IMR-90 (cell line): Measurements from ENCODE around the gene CA12.
A peak's percentile ranks its signal among the peaks of the same experiment; 100 is the strongest.

Experiments used
- BHLHE40 ChIP-seq: fragments of 150-350 bp; IDR thresholded peaks from 2 replicates; pipeline ENCODE4 v1.6.1; 2016; ENCODE audit warnings: mild to moderate bottlenecking, low read depth, low read length
- CEBPB ChIP-seq: IDR thresholded peaks from 2 replicates; pipeline ENCODE4 v1.6.1; 2012; ENCODE audit warnings: low read depth, low read length, improper control_type of control experiment
- FOS ChIP-seq: fragments of 150-350 bp; IDR thresholded peaks from 2 replicates; pipeline ENCODE4 v1.6.1; 2016; ENCODE audit warnings: low read depth, low read length
- MAFK ChIP-seq: IDR thresholded peaks from 2 replicates; pipeline ENCODE4 v1.6.1; 2012; ENCODE audit warnings: low read depth, low read length, improper control_type of control experiment
- MAZ ChIP-seq: IDR thresholded peaks from 2 replicates; pipeline ENCODE4 v1.6.1; 2012; ENCODE audit warnings: low read depth, mild to moderate bottlenecking, low read length, improper control_type of control experiment, moderate library complexity, borderline replicate concordance
- NFE2L2 ChIP-seq: fragments of 150-350 bp; IDR thresholded peaks from 2 replicates; pipeline ENCODE4 v1.6.1; 2016; ENCODE audit warnings: low read depth, mild to moderate bottlenecking, low read length
- POLR2A ChIP-seq: IDR thresholded peaks from 2 replicates; pipeline ENCODE4 v1.6.1; 2012; ENCODE audit warnings: mild to moderate bottlenecking, low read depth, low read length
- RAD21 ChIP-seq: IDR thresholded peaks from 2 replicates; pipeline ENCODE4 v1.6.1; 2012; ENCODE audit warnings: low read length, improper control_type of control experiment
- RCOR1 ChIP-seq: IDR thresholded peaks from 2 replicates; pipeline ENCODE4 v1.6.1; 2012; ENCODE audit warnings: mild to moderate bottlenecking, low read length, improper control_type of control experiment; ENCODE audit not compliant: insufficient replicate concordance
- RFX5 ChIP-seq: IDR thresholded peaks from 2 replicates; pipeline ENCODE4 v1.8.0; 2012; ENCODE audit warnings: low read depth, mild to moderate bottlenecking, low read length, moderate library complexity
- SMC3 ChIP-seq: fragments of 150-350 bp; IDR thresholded peaks from 2 replicates; pipeline ENCODE4 v1.6.1; 2016; ENCODE audit warnings: low read depth, mild to moderate bottlenecking, antibody characterized with exemption, low read length, moderate library complexity
- TF ChIP-seq, protein P1 (sequence below): conservative IDR thresholded peaks from 2 replicates; pipeline ENCODE4 v1.5.1; 2012; ENCODE audit warnings: mild to moderate bottlenecking, low read depth, low read length, improper control_type of control experiment
- TF ChIP-seq, protein P2 (sequence below): fragments of 150-350 bp; IDR thresholded peaks from 2 replicates; pipeline ENCODE4 v1.6.1; 2016; ENCODE audit warnings: low read depth, mild to moderate bottlenecking, low read length, moderate library complexity, borderline replicate concordance
- TF ChIP-seq, protein P3 (sequence below): fragments of 150-350 bp; IDR thresholded peaks from 2 replicates; pipeline ENCODE4 v1.6.1; 2017; ENCODE audit warnings: mild to moderate bottlenecking, antibody characterized with exemption, low read length, low read depth

- TF ChIP-seq, protein P1, sequence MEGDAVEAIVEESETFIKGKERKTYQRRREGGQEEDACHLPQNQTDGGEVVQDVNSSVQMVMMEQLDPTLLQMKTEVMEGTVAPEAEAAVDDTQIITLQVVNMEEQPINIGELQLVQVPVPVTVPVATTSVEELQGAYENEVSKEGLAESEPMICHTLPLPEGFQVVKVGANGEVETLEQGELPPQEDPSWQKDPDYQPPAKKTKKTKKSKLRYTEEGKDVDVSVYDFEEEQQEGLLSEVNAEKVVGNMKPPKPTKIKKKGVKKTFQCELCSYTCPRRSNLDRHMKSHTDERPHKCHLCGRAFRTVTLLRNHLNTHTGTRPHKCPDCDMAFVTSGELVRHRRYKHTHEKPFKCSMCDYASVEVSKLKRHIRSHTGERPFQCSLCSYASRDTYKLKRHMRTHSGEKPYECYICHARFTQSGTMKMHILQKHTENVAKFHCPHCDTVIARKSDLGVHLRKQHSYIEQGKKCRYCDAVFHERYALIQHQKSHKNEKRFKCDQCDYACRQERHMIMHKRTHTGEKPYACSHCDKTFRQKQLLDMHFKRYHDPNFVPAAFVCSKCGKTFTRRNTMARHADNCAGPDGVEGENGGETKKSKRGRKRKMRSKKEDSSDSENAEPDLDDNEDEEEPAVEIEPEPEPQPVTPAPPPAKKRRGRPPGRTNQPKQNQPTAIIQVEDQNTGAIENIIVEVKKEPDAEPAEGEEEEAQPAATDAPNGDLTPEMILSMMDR, result no peak
- TF ChIP-seq POLR2A (no peak), RFX5 (no peak), RAD21 (no peak), BHLHE40 (no peak), FOS (no peak), SMC3 (peak; percentile 17; the same call in 1 of the 2 replicates), MAFK (no peak), NFE2L2 (no peak), MAZ (peak; percentile 12; the same call in 1 of the 2 replicates), CEBPB (no peak), RCOR1 (no peak)
- TF ChIP-seq, protein P2, sequence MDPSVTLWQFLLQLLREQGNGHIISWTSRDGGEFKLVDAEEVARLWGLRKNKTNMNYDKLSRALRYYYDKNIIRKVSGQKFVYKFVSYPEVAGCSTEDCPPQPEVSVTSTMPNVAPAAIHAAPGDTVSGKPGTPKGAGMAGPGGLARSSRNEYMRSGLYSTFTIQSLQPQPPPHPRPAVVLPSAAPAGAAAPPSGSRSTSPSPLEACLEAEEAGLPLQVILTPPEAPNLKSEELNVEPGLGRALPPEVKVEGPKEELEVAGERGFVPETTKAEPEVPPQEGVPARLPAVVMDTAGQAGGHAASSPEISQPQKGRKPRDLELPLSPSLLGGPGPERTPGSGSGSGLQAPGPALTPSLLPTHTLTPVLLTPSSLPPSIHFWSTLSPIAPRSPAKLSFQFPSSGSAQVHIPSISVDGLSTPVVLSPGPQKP, result no peak
- TF ChIP-seq, protein P3, sequence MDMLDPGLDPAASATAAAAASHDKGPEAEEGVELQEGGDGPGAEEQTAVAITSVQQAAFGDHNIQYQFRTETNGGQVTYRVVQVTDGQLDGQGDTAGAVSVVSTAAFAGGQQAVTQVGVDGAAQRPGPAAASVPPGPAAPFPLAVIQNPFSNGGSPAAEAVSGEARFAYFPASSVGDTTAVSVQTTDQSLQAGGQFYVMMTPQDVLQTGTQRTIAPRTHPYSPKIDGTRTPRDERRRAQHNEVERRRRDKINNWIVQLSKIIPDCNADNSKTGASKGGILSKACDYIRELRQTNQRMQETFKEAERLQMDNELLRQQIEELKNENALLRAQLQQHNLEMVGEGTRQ, result no peak
Measured at GRCh38 chr15:63277038-63277892, 104.4 kb downstream of the CA12 start, which contains the start of gene APH1B.
